Stimulated activated memory B cell treated with anti-CD40 and anti-IgM and Interleukin-4, amounts not matched to agents 10 μg/mL and 1 μg/mL and 100 μg/mL, for 72 hours (primary cell): ENCODE results near the gene DLG2.

Source experiments
- ATAC-seq: fragments of 150-1000 bp; cut with Tn5 transposase; 2 replicates; pipeline ENCODE4 v1.10.0; 2021
- H3K27ac Mint-ChIP-seq: one replicate; pipeline ENCODE4 v1.8.0; 2022; ENCODE audit warnings: mild to moderate bottlenecking, mixed read lengths
- H3K27me3 Mint-ChIP-seq: one replicate; pipeline ENCODE4 v1.8.0; 2022; ENCODE audit warnings: mixed read lengths
- H3K36me3 Mint-ChIP-seq: one replicate; pipeline ENCODE4 v1.8.0; 2022; ENCODE audit warnings: mixed read lengths
- H3K4me1 Mint-ChIP-seq: one replicate; pipeline ENCODE4 v1.8.0; 2022; ENCODE audit warnings: mixed read lengths
- H3K4me3 Mint-ChIP-seq: one replicate; pipeline ENCODE4 v1.8.0; 2022; ENCODE audit warnings: mild to moderate bottlenecking, moderate library complexity, mixed read lengths
- H3K9me3 Mint-ChIP-seq: one replicate; pipeline ENCODE4 v1.8.0; 2022; ENCODE audit warnings: mixed read lengths

Gene DLG2

DNA sequence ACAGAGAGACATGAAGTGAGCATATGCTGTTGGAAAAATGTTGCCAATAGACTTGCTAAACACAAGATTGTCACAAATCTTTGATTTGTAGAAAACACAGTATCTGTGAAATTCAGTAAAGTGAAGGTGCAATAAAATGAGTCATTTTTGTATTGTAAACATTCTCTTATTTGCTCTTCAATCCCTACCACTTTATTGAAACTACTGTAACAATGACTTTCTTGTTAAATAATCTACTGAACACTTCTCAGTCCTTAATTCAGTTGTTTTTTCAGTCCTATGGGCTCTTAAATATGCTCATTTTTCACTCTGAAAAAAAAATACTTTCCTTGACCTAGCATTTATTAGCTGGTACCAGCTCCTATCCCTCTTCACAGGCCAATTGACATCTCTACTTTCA lies 531.9 kb downstream of the DLG2 start:
- no peak for ATAC-seq
- Mint-ChIP-seq H3K4me1 (peaks cover 45% of the 10 kb centered on the region), H3K9me3 (peaks cover 16% of the 10 kb centered on the region), H3K27ac (peak overlapping the region; percentile 27), H3K27me3 (no peaks in the 10 kb centered on the region), H3K4me3 (no peak overlapping the region), H3K36me3 (peaks cover 6% of the 10 kb centered on the region)

DNA sequence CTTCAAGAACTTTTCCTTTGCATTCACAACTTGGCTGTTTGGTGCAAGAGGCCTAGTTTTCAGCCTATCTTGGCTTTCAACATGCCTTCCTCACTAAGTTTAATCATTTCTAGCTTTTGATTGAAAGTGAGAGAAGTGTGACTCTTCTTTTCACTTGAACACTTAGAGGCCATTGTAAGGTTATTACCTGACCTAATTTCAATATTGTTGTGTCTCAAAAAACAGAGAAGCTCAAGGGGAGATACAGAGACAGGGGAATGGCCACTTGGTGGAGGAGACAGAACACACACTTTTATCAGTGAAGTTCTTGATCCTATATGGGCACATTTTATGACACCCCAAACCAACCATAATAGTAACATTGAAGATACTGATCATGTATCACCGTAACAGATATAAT lies 532.3 kb downstream of the DLG2 start:
- no peaks in the 10 kb centered on the region for H3K27me3 Mint-ChIP-seq

DNA sequence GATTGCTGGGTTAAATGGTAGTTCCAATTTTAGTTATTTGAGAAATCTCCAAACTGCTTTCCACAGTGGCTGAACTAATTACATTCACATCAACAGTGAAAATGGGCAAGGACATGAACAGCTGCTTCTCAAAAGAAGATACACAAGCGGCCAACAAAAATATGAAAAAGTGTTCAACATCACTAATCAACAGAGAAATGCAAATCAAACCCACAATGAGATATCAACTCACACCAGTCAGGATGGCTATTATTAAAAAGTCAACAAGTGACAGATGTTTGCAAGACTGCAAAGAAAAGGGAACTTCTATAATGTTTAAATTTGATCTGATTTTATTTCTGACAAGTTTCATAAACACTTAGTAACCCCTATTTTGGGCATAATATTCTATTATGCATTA lies 537.5 kb downstream of the DLG2 start:
- peaks cover 11% of the 10 kb centered on the region for H3K9me3 Mint-ChIP-seq
- peak; percentile 70 for ATAC-seq
- H3K36me3 Mint-ChIP-seq, result no peaks in the 10 kb centered on the region
- H3K27ac Mint-ChIP-seq, result peak overlapping the region; percentile 54
- H3K27me3 Mint-ChIP-seq, result no peaks in the 10 kb centered on the region
- no peak overlapping the region for H3K4me3 Mint-ChIP-seq
- peaks cover 42% of the 10 kb centered on the region for H3K4me1 Mint-ChIP-seq

More for the DNA sequence above, 532.3 kb downstream of the DLG2 start:
- peaks cover 50% of the 10 kb centered on the region for H3K4me1 Mint-ChIP-seq
- H3K36me3 Mint-ChIP-seq, result peaks cover 6% of the 10 kb centered on the region
- H3K9me3 Mint-ChIP-seq, result peaks cover 17% of the 10 kb centered on the region
- H3K27ac Mint-ChIP-seq, result peak overlapping the region; percentile 41
- ATAC-seq, result no peak
- H3K4me3 Mint-ChIP-seq, result no peak overlapping the region

GRCh38 chr11:85088286-85088685 lies 538.9 kb downstream of the DLG2 start:
- H3K4me1 Mint-ChIP-seq, result peaks cover 38% of the 10 kb centered on the region
- H3K4me3 Mint-ChIP-seq, result no peak overlapping the region
- H3K27ac Mint-ChIP-seq, result no peak overlapping the region
- peaks cover 18% of the 10 kb centered on the region for H3K9me3 Mint-ChIP-seq
- peaks cover 4% of the 10 kb centered on the region for H3K36me3 Mint-ChIP-seq
- H3K27me3 Mint-ChIP-seq, result no peaks in the 10 kb centered on the region
- ATAC-seq, result no peak

- no peak for ATAC-seq
- peaks cover 36% of the 10 kb centered on the region for H3K4me1 Mint-ChIP-seq
- H3K27me3 Mint-ChIP-seq, result no peaks in the 10 kb centered on the region
- H3K4me3 Mint-ChIP-seq, result no peak overlapping the region
- peaks cover 17% of the 10 kb centered on the region for H3K9me3 Mint-ChIP-seq
- peak overlapping the region; percentile 38 for H3K27ac Mint-ChIP-seq
- peaks cover 6% of the 10 kb centered on the region for H3K36me3 Mint-ChIP-seq
Measured at GRCh38 chr11:85086504-85087284, 540.5 kb downstream of the DLG2 start.

GRCh38 chr11:85076535-85077330 lies 550.4 kb downstream of the DLG2 start:
- Mint-ChIP-seq H3K36me3 (no peaks in the 10 kb centered on the region), H3K4me1 (peaks cover 24% of the 10 kb centered on the region), H3K4me3 (no peak overlapping the region), H3K27me3 (no peaks in the 10 kb centered on the region), H3K9me3 (no peaks in the 10 kb centered on the region), H3K27ac (no peak overlapping the region)
- ATAC-seq, result no peak

DNA sequence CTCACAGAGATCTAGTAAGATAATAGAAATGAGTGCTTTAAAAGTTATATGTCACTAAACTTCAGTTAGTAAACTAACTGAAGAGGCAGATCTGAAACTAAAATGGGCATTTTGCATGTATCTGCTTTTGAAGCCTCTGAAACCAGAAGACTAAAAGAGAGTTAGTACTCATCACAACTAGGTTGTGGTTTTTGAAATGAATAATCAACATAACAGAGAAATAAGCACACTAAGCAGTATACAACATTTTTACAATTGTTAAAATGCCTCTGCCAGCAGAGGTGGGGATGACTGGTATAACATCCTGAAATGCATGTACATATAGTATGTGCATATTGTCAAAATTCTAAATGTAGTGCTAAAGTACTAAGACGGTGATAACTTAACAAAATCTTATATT lies 564.5 kb downstream of the DLG2 start:
- Mint-ChIP-seq H3K27ac (no peak overlapping the region), H3K9me3 (no peaks in the 10 kb centered on the region), H3K36me3 (no peaks in the 10 kb centered on the region), H3K27me3 (no peaks in the 10 kb centered on the region), H3K4me1 (peaks cover 9% of the 10 kb centered on the region), H3K4me3 (no peak overlapping the region)
- peak; percentile 62 for ATAC-seq

DNA sequence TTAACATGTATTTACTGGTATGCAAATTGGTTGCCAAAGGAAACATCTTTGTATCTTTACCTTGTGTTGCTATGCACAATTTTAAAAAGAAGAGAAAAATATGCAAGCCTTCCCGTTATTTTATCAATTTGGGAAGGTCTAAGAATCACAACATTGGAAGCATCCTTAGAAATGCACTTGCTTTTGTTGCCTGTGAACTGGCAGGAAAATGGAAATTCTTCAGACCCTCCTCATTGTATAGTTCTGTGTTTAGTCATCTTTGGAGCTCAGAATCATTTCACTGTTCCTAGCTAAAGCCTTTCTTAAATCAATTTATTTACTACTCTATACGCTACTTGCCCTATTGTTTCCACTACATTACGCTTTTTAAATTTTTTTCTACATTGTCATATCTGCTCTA lies 574.5 kb downstream of the DLG2 start:
- Mint-ChIP-seq H3K4me1 (peaks cover 6% of the 10 kb centered on the region), H3K9me3 (no peaks in the 10 kb centered on the region), H3K27me3 (no peaks in the 10 kb centered on the region), H3K27ac (no peak overlapping the region), H3K4me3 (no peak overlapping the region), H3K36me3 (no peaks in the 10 kb centered on the region)
- no peak for ATAC-seq

GRCh38 chr11:85048801-85049200 lies 578.3 kb downstream of the DLG2 start:
- Mint-ChIP-seq H3K4me1 (no peaks in the 10 kb centered on the region), H3K36me3 (no peaks in the 10 kb centered on the region), H3K9me3 (no peaks in the 10 kb centered on the region), H3K27me3 (no peaks in the 10 kb centered on the region), H3K4me3 (no peak overlapping the region), H3K27ac (no peak overlapping the region)
- ATAC-seq, result no peak

DNA sequence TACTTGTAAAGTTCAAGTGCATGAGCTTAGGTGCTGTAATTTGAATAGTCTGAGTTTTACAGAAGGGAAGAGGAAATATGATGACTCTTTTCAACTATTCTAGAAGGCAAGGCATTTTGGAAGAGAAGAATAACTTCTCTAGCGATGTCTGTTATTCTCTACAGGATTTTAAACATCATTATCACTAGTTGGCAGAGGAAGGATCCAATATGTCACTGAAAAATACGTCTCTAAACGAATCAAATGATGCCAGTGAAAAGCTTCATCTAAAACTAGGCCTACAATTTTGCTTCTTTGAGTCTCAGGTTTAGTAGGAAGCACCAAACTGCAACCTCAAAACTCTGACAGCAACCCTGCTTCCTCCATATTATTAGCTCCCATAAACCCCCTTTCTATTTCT lies 581.4 kb downstream of the DLG2 start:
- Mint-ChIP-seq H3K4me1 (no peaks in the 10 kb centered on the region), H3K27me3 (no peaks in the 10 kb centered on the region), H3K36me3 (no peaks in the 10 kb centered on the region), H3K9me3 (no peaks in the 10 kb centered on the region), H3K27ac (no peak overlapping the region), H3K4me3 (no peak overlapping the region)
- no peak for ATAC-seq

- Mint-ChIP-seq H3K4me3 (no peak overlapping the region), H3K27ac (no peak overlapping the region), H3K27me3 (peaks cover 6% of the 10 kb centered on the region), H3K4me1 (no peaks in the 10 kb centered on the region), H3K36me3 (no peaks in the 10 kb centered on the region), H3K9me3 (no peaks in the 10 kb centered on the region)
- ATAC-seq, result no peak
Measured at GRCh38 chr11:85044911-85045310, 582.2 kb downstream of the DLG2 start.

GRCh38 chr11:85042361-85042760 lies 584.8 kb downstream of the DLG2 start:
- H3K27me3 Mint-ChIP-seq, result peaks cover 8% of the 10 kb centered on the region
- H3K4me3 Mint-ChIP-seq, result no peak overlapping the region
- no peaks in the 10 kb centered on the region for H3K9me3 Mint-ChIP-seq
- no peak for ATAC-seq
- no peaks in the 10 kb centered on the region for H3K36me3 Mint-ChIP-seq
- H3K27ac Mint-ChIP-seq, result no peak overlapping the region
- H3K4me1 Mint-ChIP-seq, result no peaks in the 10 kb centered on the region

GRCh38 chr11:85040166-85040565 lies 587.0 kb downstream of the DLG2 start:
- no peaks in the 10 kb centered on the region for H3K4me1 Mint-ChIP-seq

GRCh38 chr11:85029964-85030363 lies 597.2 kb downstream of the DLG2 start:
- peaks cover 5% of the 10 kb centered on the region for H3K36me3 Mint-ChIP-seq
- no peak overlapping the region for H3K27ac Mint-ChIP-seq
- no peaks in the 10 kb centered on the region for H3K27me3 Mint-ChIP-seq
- no peak overlapping the region for H3K4me3 Mint-ChIP-seq
- peaks cover 4% of the 10 kb centered on the region for H3K9me3 Mint-ChIP-seq
- peaks cover 10% of the 10 kb centered on the region for H3K4me1 Mint-ChIP-seq
- ATAC-seq, result no peak

More at GRCh38 chr11:85040166-85040565, 587.0 kb downstream of the DLG2 start:
- no peak overlapping the region for H3K27ac Mint-ChIP-seq
- no peaks in the 10 kb centered on the region for H3K36me3 Mint-ChIP-seq
- H3K27me3 Mint-ChIP-seq, result peaks cover 8% of the 10 kb centered on the region
- H3K4me3 Mint-ChIP-seq, result no peak overlapping the region
- no peak for ATAC-seq
- no peaks in the 10 kb centered on the region for H3K9me3 Mint-ChIP-seq

DNA sequence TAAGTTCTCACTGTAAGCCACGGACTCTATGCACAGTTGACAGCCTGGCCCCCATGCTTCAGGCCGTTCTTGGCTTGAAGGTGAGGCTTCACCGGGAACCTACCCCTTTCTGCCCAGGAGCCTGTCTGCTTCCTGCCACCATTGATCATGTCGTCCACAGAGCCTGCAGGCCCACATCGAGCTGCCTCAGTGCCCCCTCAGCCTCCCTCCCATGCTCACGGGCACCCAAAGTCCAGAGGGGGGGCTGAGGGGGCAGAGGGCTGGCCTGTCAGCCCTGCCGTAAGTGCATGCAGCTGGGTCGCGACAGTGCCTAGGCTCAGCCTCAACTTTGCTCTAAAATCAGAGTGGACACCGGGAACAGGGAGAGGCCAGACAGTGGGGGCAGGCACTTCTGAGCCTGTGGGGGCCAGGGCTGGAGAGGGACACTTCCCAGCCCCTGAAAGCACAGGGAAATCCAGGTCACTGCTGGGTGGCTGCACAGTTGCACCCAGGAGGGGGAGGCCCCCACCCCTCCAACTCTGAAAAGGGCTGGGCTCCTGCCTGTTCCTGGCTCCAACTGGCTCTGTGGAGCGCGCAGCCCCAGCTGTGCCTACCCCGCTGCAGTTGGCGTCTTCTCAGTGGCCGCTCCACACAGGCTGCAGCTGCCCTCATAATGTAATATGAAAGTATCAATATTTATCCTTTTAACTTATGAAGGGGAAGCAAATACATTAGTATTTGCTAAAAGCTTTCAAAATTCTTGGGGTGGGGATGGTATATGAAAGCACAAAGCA lies 598.6 kb downstream of the DLG2 start:
- Mint-ChIP-seq H3K36me3 (peaks cover 5% of the 10 kb centered on the region), H3K4me1 (peaks cover 10% of the 10 kb centered on the region), H3K27ac (no peak overlapping the region), H3K4me3 (no peak overlapping the region), H3K27me3 (no peaks in the 10 kb centered on the region), H3K9me3 (peaks cover 4% of the 10 kb centered on the region)
- ATAC-seq, result no peak
